Thyroid gland (tissue), 4 donors: Measurements from ENCODE around the gene SYNGR3.

Experiments
- CTCF ChIP-seq, 6 experiments: fragments of 200-600 bp in 3 of 6; fragments of 450-650 bp in 3 of 6; sonication (generic) in 3 of 6; IDR thresholded peaks; one replicate each; pipeline ENCODE4 v1.5.1; 2016 to 2019; ENCODE audit warnings: antibody characterized with exemption in 6 of 6, mild to moderate bottlenecking in 2 of 6, inconsistent platforms in 1 of 6, moderate library complexity in 1 of 6
- POLR2A ChIP-seq, 2 donors: fragments of 450-650 bp; IDR thresholded peaks; one replicate each; pipeline ENCODE4 v1.6.1; 2017; ENCODE audit warnings: antibody characterized with exemption in 2 of 2, mild to moderate bottlenecking in 2 of 2, moderate library complexity in 1 of 2

- TF ChIP-seq CTCF (IDR thresholded peaks at IDR 0.05) = no peak
- TF ChIP-seq POLR2A (IDR thresholded peaks at IDR 0.05) = no peak
Measured at GRCh38 chr16:1987198-1987597, 2.6 kb upstream of the SYNGR3 start.
